Muscle of leg (tissue), 11 donors: ENCODE measurements around the gene TMEM214. TPM values are rescaled to one million over a fixed set of nuclear protein-coding genes. Genes with fewer than 3 reads are reported as not detected.

Experiments
- DNase-seq: peaks from one replicate; pipeline ENCODE4 v3.0.0; 2013
- H3K27ac ChIP-seq: one replicate; pipeline ENCODE4 v1.5.1; 2013; ENCODE audit warnings: mild to moderate bottlenecking, low read length, control low read depth
- H3K27me3 ChIP-seq: one replicate; pipeline ENCODE4 v1.6.1; 2013; ENCODE audit warnings: low read length; ENCODE audit not compliant: control insufficient read depth, insufficient read depth
- H3K36me3 ChIP-seq: one replicate; pipeline ENCODE4 v1.6.1; 2013; ENCODE audit warnings: low read length; ENCODE audit not compliant: control insufficient read depth, insufficient read depth
- H3K4me1 ChIP-seq: one replicate; pipeline ENCODE4 v1.6.1; 2013; ENCODE audit warnings: low read length; ENCODE audit not compliant: control insufficient read depth, insufficient read depth
- H3K4me3 ChIP-seq: one replicate; pipeline ENCODE4 v1.5.1; 2013; ENCODE audit warnings: low read length, control low read depth
- H3K9me3 ChIP-seq: replicated peaks from 2 replicates; pipeline ENCODE4 v1.6.1; 2013; ENCODE audit warnings: low read depth, low read length; ENCODE audit not compliant: control insufficient read depth
- WGBS: methylation state at CpG from one replicate; pipeline ENCODE4 v1.1.5; 2013; ENCODE audit warnings: missing lambda C conversion rate; ENCODE audit not compliant: insufficient coverage; 5-methylcytosine and 5-hydroxymethylcytosine counted together
- polyA plus RNA-seq, 8 donors: library from polyadenylated mRNA; unstranded; fragments of 120-200 nt; gene quantifications; one replicate each; pipeline versions ENCODE4 v1.2.1 to v1.2.3, GENCODE V29; 2013; ENCODE audit warnings: inconsistent platforms in 1 of 8, low replicate concordance in 1 of 8; ENCODE audit not compliant: insufficient read length in 8 of 8, insufficient read depth in 1 of 8
- total RNA-seq: library from RNA; stranded (reverse); fragments of 120-200 nt; gene quantifications from one replicate; pipeline ENCODE4 v1.2.4, GENCODE V29; 2013

Gene TMEM214
- total and polyA plus RNA-seq, 9 donors = 31.3 to 78.4 (median 69.1) TPM

GRCh38 chr2:27021253-27022049, 11.3 kb upstream of the TMEM214 start:
- no peaks in the 10 kb centered on the region for H3K27me3 ChIP-seq
- DNase-seq = no peak
- H3K4me1 ChIP-seq = peaks cover 49% of the 10 kb centered on the region
- H3K36me3 ChIP-seq = peaks cover 28% of the 10 kb centered on the region
- H3K4me3 ChIP-seq = no peak overlapping the region
- no peak overlapping the region for H3K27ac ChIP-seq
- WGBS = 62% methylated on average over 10 of the region's 11 CpGs
- no peaks in the 10 kb centered on the region for H3K9me3 ChIP-seq

- Histone ChIP-seq H3K27ac (no peak overlapping the region), H3K9me3 (no peaks in the 10 kb centered on the region), H3K4me3 (no peak overlapping the region), H3K36me3 (peaks cover 31% of the 10 kb centered on the region), H3K4me1 (peaks cover 47% of the 10 kb centered on the region), H3K27me3 (no peaks in the 10 kb centered on the region)
- no peak for DNase-seq
- WGBS = 76% methylated on average over 4 of the region's 7 CpGs
These were observed 9.0 kb upstream of the TMEM214 start for GRCh38 chr2:27023740-27024139.

- no peak for DNase-seq
- WGBS = 73% methylated on average over 10 of the region's 18 CpGs
These were observed 8.6 kb upstream of the TMEM214 start for GRCh38 chr2:27024188-27024587.

GRCh38 chr2:27024812-27025211, 8.0 kb upstream of the TMEM214 start:
- Histone ChIP-seq H3K4me3 (no peak overlapping the region), H3K4me1 (peaks cover 47% of the 10 kb centered on the region), H3K27ac (peak overlapping the region; percentile 70), H3K9me3 (no peaks in the 10 kb centered on the region), H3K27me3 (no peaks in the 10 kb centered on the region), H3K36me3 (peaks cover 38% of the 10 kb centered on the region)
- WGBS = 83% methylated on average over 12 of the region's 12 CpGs
- no peak for DNase-seq

More at GRCh38 chr2:27024188-27024587, 8.6 kb upstream of the TMEM214 start:
- H3K9me3 ChIP-seq = no peaks in the 10 kb centered on the region
- peaks cover 47% of the 10 kb centered on the region for H3K4me1 ChIP-seq
- no peak overlapping the region for H3K27ac ChIP-seq
- H3K4me3 ChIP-seq = no peak overlapping the region
- peaks cover 32% of the 10 kb centered on the region for H3K36me3 ChIP-seq
- H3K27me3 ChIP-seq = no peaks in the 10 kb centered on the region

GRCh38 chr2:27025281-27025800, 7.4 kb upstream of the TMEM214 start:
- 91% methylated on average over 11 of the region's 13 CpGs for WGBS
- H3K27ac ChIP-seq = peak overlapping the region; percentile 70
- no peak for DNase-seq
- H3K36me3 ChIP-seq = peaks cover 40% of the 10 kb centered on the region
- no peaks in the 10 kb centered on the region for H3K9me3 ChIP-seq
- H3K4me1 ChIP-seq = peaks cover 47% of the 10 kb centered on the region
- H3K4me3 ChIP-seq = no peak overlapping the region
- H3K27me3 ChIP-seq = no peaks in the 10 kb centered on the region

GRCh38 chr2:27025861-27026851, 6.6 kb upstream of the TMEM214 start:
- Histone ChIP-seq H3K36me3 (peaks cover 40% of the 10 kb centered on the region), H3K4me3 (no peak overlapping the region), H3K4me1 (peaks cover 42% of the 10 kb centered on the region), H3K27ac (peak overlapping the region; percentile 90), H3K9me3 (no peaks in the 10 kb centered on the region), H3K27me3 (no peaks in the 10 kb centered on the region)
- 78% methylated on average over 12 of the region's 24 CpGs for WGBS
- DNase-seq = no peak

- Histone ChIP-seq H3K9me3 (no peaks in the 10 kb centered on the region), H3K4me3 (no peak overlapping the region), H3K27ac (peak overlapping the region; percentile 90), H3K4me1 (peaks cover 33% of the 10 kb centered on the region), H3K36me3 (peaks cover 37% of the 10 kb centered on the region), H3K27me3 (no peaks in the 10 kb centered on the region)
- peak; percentile 59 for DNase-seq
- 79% methylated on average over 7 of the region's 10 CpGs for WGBS
These were observed 5.5 kb upstream of the TMEM214 start for GRCh38 chr2:27027211-27027651.

GRCh38 chr2:27029051-27029450, 3.7 kb upstream of the TMEM214 start:
- peaks cover 25% of the 10 kb centered on the region for H3K36me3 ChIP-seq
- DNase-seq = no peak
- WGBS = 95% methylated on average over 2 of the region's 2 CpGs

GRCh38 chr2:27033253-27033852, 588 bp downstream of the TMEM214 start:
- H3K4me1 ChIP-seq = peaks cover 22% of the 10 kb centered on the region
- no peaks in the 10 kb centered on the region for H3K27me3 ChIP-seq
- H3K36me3 ChIP-seq = peaks cover 51% of the 10 kb centered on the region
- H3K9me3 ChIP-seq = no peaks in the 10 kb centered on the region
- H3K4me3 ChIP-seq = peak overlapping the region; percentile 99
- 0% methylated on average over 6 of the region's 11 CpGs for WGBS
- no peak for DNase-seq
- H3K27ac ChIP-seq = peak overlapping the region; percentile 82

More at GRCh38 chr2:27029051-27029450, 3.7 kb upstream of the TMEM214 start:
- Histone ChIP-seq H3K27me3 (no peaks in the 10 kb centered on the region), H3K4me3 (no peak overlapping the region), H3K27ac (no peak overlapping the region), H3K9me3 (no peaks in the 10 kb centered on the region), H3K4me1 (peaks cover 40% of the 10 kb centered on the region)
